H9 (cell line): ENCODE measurements around the gene TSPAN4. TPM values are rescaled to one million over a fixed set of nuclear protein-coding genes. Genes with fewer than 3 reads are reported as not detected.

Source experiments
- DNase-seq: peaks from one replicate; pipeline ENCODE4 v3.0.0-alpha.2; 2017
- H2AFZ ChIP-seq: one replicate; pipeline ENCODE4 v1.6.1; 2013; ENCODE audit warnings: mild to moderate bottlenecking, low read length, control low read depth, moderate library complexity
- H2AK5ac ChIP-seq: 2 replicates; pipeline ENCODE4 v1.6.1; 2013; ENCODE audit warnings: low read length, control low read depth, mixed read lengths; ENCODE audit not compliant: insufficient read length
- H2BK120ac ChIP-seq: one replicate; pipeline ENCODE4 v1.6.1; 2013; ENCODE audit warnings: low read depth, mild to moderate bottlenecking, low read length, control low read depth, inconsistent platforms; ENCODE audit not compliant: poor library complexity, severe bottlenecking
- H2BK12ac ChIP-seq: 2 replicates; pipeline ENCODE4 v1.6.1; 2013; ENCODE audit warnings: low read length, control low read depth, mixed read lengths, low read depth; ENCODE audit not compliant: insufficient read length
- H2BK15ac ChIP-seq: 2 replicates; pipeline ENCODE4 v1.6.1; 2013; ENCODE audit warnings: low read depth, low read length, control low read depth
- H2BK20ac ChIP-seq: one replicate; pipeline ENCODE4 v1.6.1; 2013; ENCODE audit warnings: low read depth, mild to moderate bottlenecking, low read length, control low read depth, inconsistent platforms; ENCODE audit not compliant: poor library complexity, severe bottlenecking
- H2BK5ac ChIP-seq: 2 replicates; pipeline ENCODE4 v1.6.1; 2013; ENCODE audit warnings: low read length, control low read depth, mixed read lengths; ENCODE audit not compliant: insufficient read length
- H3K14ac ChIP-seq: 2 replicates; pipeline ENCODE4 v1.6.1; 2013; ENCODE audit warnings: low read length, control low read depth; ENCODE audit not compliant: insufficient read depth
- H3K18ac ChIP-seq: 2 replicates; pipeline ENCODE4 v1.6.1; 2013; ENCODE audit warnings: low read depth, mild to moderate bottlenecking, mixed read lengths, low read length, control low read depth; ENCODE audit not compliant: insufficient read length
- H3K23ac ChIP-seq: 2 replicates; pipeline ENCODE4 v1.6.1; 2013; ENCODE audit warnings: low read length, control low read depth, mixed read lengths, low read depth; ENCODE audit not compliant: insufficient read length
- H3K23me2 ChIP-seq: 2 replicates; pipeline ENCODE4 v1.6.1; 2013; ENCODE audit warnings: low read depth, mild to moderate bottlenecking, mixed read lengths, low read length, control low read depth; ENCODE audit not compliant: insufficient read length, poor library complexity, severe bottlenecking
- H3K27ac ChIP-seq: 2 replicates; pipeline ENCODE4 v1.5.1; 2013; ENCODE audit warnings: low read length, control low read depth, mixed read lengths, low read depth; ENCODE audit not compliant: insufficient read length
- H3K27me3 ChIP-seq: 2 replicates; pipeline ENCODE4 v1.6.1; 2013; ENCODE audit warnings: low read length, control low read depth, inconsistent platforms; ENCODE audit not compliant: insufficient read depth
- H3K4ac ChIP-seq: 2 replicates; pipeline ENCODE4 v1.6.1; 2013; ENCODE audit warnings: low read depth, mild to moderate bottlenecking, control low read depth, inconsistent platforms, low read length, moderate library complexity
- H3K4me1 ChIP-seq: 2 replicates; pipeline ENCODE4 v1.6.1; 2013; ENCODE audit warnings: low read length, control low read depth, inconsistent platforms; ENCODE audit not compliant: insufficient read depth
- H3K4me2 ChIP-seq: 2 replicates; pipeline ENCODE4 v1.6.1; 2013; ENCODE audit warnings: low read length, control low read depth, mixed read lengths; ENCODE audit not compliant: insufficient read length, insufficient read depth
- H3K56ac ChIP-seq: 2 replicates; pipeline ENCODE4 v1.6.1; 2013; ENCODE audit warnings: low read depth, mild to moderate bottlenecking, mixed read lengths, low read length, control low read depth; ENCODE audit not compliant: insufficient read length
- H3K79me1 ChIP-seq: 2 replicates; pipeline ENCODE4 v1.6.1; 2013; ENCODE audit warnings: low read depth, mild to moderate bottlenecking, moderate library complexity, low read length, control low read depth, inconsistent platforms; ENCODE audit not compliant: insufficient read depth, poor library complexity, severe bottlenecking
- H3K79me2 ChIP-seq: 2 replicates; pipeline ENCODE4 v1.6.1; 2013; ENCODE audit warnings: low read length, control low read depth, inconsistent platforms; ENCODE audit not compliant: insufficient read depth
- H3K9ac ChIP-seq: 2 replicates; pipeline ENCODE4 v1.6.1; 2013; ENCODE audit warnings: low read length, control low read depth, mixed read lengths; ENCODE audit not compliant: insufficient read length; ENCODE audit errors: extremely low read depth
- H3K9me3 ChIP-seq: one replicate; pipeline ENCODE4 v1.6.1; 2013; ENCODE audit warnings: low read depth, low read length, inconsistent platforms; ENCODE audit not compliant: control insufficient read depth
- H3T11ph ChIP-seq: one replicate; pipeline ENCODE4 v1.6.1; 2013; ENCODE audit warnings: mild to moderate bottlenecking, low read length, control low read depth, inconsistent platforms
- H4K20me1 ChIP-seq: one replicate; pipeline ENCODE4 v1.6.1; 2013; ENCODE audit not compliant: control insufficient read depth, insufficient read length, insufficient read depth
- H4K5ac ChIP-seq: 2 replicates; pipeline ENCODE4 v1.6.1; 2013; ENCODE audit warnings: low read depth, mild to moderate bottlenecking, mixed read lengths, low read length, control low read depth; ENCODE audit not compliant: insufficient read length
- H4K8ac ChIP-seq: replicated peaks from 2 replicates; pipeline ENCODE4 v1.6.1; 2013; ENCODE audit warnings: low read length, control low read depth, mixed read lengths, low read depth; ENCODE audit not compliant: insufficient read length
- H4K91ac ChIP-seq: 2 replicates; pipeline ENCODE4 v1.6.1; 2013; ENCODE audit warnings: low read depth, mild to moderate bottlenecking, moderate library complexity, mixed read lengths, low read length, control low read depth; ENCODE audit not compliant: insufficient read length
- H3K27ac Mint-ChIP-seq, 3 experiments: 2 replicates in 2 of 3; 3 replicates in 1 of 3; pipeline ENCODE4 v1.8.0; 2020 to 2021; ENCODE audit warnings: mixed read lengths in 3 of 3, mild to moderate bottlenecking in 1 of 3, moderate library complexity in 1 of 3
- H3K27me3 Mint-ChIP-seq: 2 replicates; pipeline ENCODE4 v1.8.0; 2021; ENCODE audit warnings: low read depth, mild to moderate bottlenecking, moderate library complexity, mixed read lengths
- H3K36me3 Mint-ChIP-seq, 3 experiments: 2 replicates in 2 of 3; 3 replicates in 1 of 3; pipeline ENCODE4 v1.8.0; 2020 to 2021; ENCODE audit warnings: low read depth in 3 of 3, mixed read lengths in 3 of 3; ENCODE audit not compliant: insufficient read depth in 1 of 3
- H3K4me1 Mint-ChIP-seq, 2 experiments: 2 replicates each; pipeline ENCODE4 v1.8.0; 2020; ENCODE audit warnings: mixed read lengths in 2 of 2
- H3K4me3 Mint-ChIP-seq, 2 experiments: 2 replicates in 1 of 2; 3 replicates in 1 of 2; pipeline ENCODE4 v1.8.0; 2020 to 2021; ENCODE audit warnings: mild to moderate bottlenecking in 2 of 2, mixed read lengths in 2 of 2, moderate library complexity in 1 of 2
- H3K9me3 Mint-ChIP-seq, 2 experiments: 2 replicates in 1 of 2; 3 replicates in 1 of 2; pipeline ENCODE4 v1.8.0; 2020; ENCODE audit warnings: mild to moderate bottlenecking in 2 of 2, mixed read lengths in 2 of 2, moderate library complexity in 1 of 2
- CTCF ChIP-seq: fragments of 200-600 bp; sonication (generic); conservative IDR thresholded peaks from 3 replicates; pipeline ENCODE4 v1.8.0; 2021; ENCODE audit warnings: antibody characterized with exemption, mild to moderate bottlenecking
- WGBS: extraction: QIAGEN DNeasy Blood & Tissue Kit; methylation state at CpG from one replicate; pipeline ENCODE4 v1.1.7; 2013; ENCODE audit warnings: missing lambda C conversion rate, low lambda C conversion rate, mixed read lengths; ENCODE audit not compliant: insufficient read length; ENCODE audit errors: extremely low coverage; 5-methylcytosine and 5-hydroxymethylcytosine counted together
- total RNA-seq: library from RNA; stranded (reverse); gene quantifications from 2 replicates; pipeline ENCODE4 v1.2.1, GENCODE V29; 2021

Gene TSPAN4
- total RNA-seq, 1 experiment from 2014 or later = 64.6 TPM

- no peaks in the 10 kb centered on the region for H3K79me2 ChIP-seq
- H4K91ac ChIP-seq = no peak overlapping the region
- H2BK120ac ChIP-seq = no peak overlapping the region
- no peak for TF ChIP-seq CTCF
- no peak overlapping the region for H2BK5ac ChIP-seq
- H3K9ac ChIP-seq = no peak overlapping the region
- H2AFZ ChIP-seq = no peak overlapping the region
- DNase-seq = no peak
- H2BK12ac ChIP-seq = no peak overlapping the region
- no peak overlapping the region for H2AK5ac ChIP-seq
- H2BK15ac ChIP-seq = no peak overlapping the region
- no peak overlapping the region for H4K5ac ChIP-seq
- H4K20me1 ChIP-seq = no peaks in the 10 kb centered on the region
- Mint-ChIP-seq H3K27ac (peak overlapping the region in 1 of 3 experiments; percentile 35; a peak in 1 of 7 replicates), H3K9me3 (no peaks in the 10 kb centered on the region), H3K27me3 (no peaks in the 10 kb centered on the region), H3K36me3 (peaks cover 0 to 8% (median 8%) of the 10 kb centered on the region in 3 experiments; a peak in 4 of 7 replicates), H3K4me3 (no peak overlapping the region), H3K4me1 (peaks cover 8 to 9% of the 10 kb centered on the region in 2 experiments)
- no peaks in the 10 kb centered on the region for H3K9me3 ChIP-seq
- no peak overlapping the region for H3K18ac ChIP-seq
- no peak overlapping the region for H2BK20ac ChIP-seq
- H3K4me2 ChIP-seq = no peak overlapping the region
- H3K27ac ChIP-seq = no peak overlapping the region
- H3K4ac ChIP-seq = no peak overlapping the region
- no peak overlapping the region for H3K23ac ChIP-seq
- no peak overlapping the region for H4K8ac ChIP-seq
- no peaks in the 10 kb centered on the region for H3K79me1 ChIP-seq
- no peaks in the 10 kb centered on the region for H3K27me3 ChIP-seq
- WGBS = no CpG with 5 or more reads among the region's 21 CpGs
- no peak overlapping the region for H3K56ac ChIP-seq
- peaks cover 12% of the 10 kb centered on the region for H3K23me2 ChIP-seq
- no peak overlapping the region for H3K14ac ChIP-seq
- H3K4me1 ChIP-seq = no peaks in the 10 kb centered on the region
- no peak overlapping the region for H3T11ph ChIP-seq
Observed at GRCh38 chr11:802018-802617, 40.5 kb upstream of the TSPAN4 start.
